ENCODE results near the gene RBBP5.

- no peak for TF ChIP-seq POLR2A (IDR thresholded peaks at IDR 0.05; ENCODE audit: low read depth)
- TF ChIP-seq CTCF (IDR thresholded peaks at IDR 0.05) = no peak
- no peak for TF ChIP-seq POLR2AphosphoS5 (IDR thresholded peaks at IDR 0.05)
Observed at GRCh38 chr1:205038132-205038786, 83.5 kb downstream of the RBBP5 start.

All from esophagus muscularis mucosa (tissue), 3 donors.